Small intestine (tissue), 7 donors: ENCODE results near the gene UROC1. TPM values are rescaled to one million over a fixed set of nuclear protein-coding genes. Genes with fewer than 3 reads are reported as not detected.
A peak's percentile ranks its signal among the peaks of the same experiment; 100 is the strongest.

Source experiments
- DNase-seq, 2 donors: peaks; one replicate each; pipeline versions ENCODE4 v3.0.0 to v3.0.0-alpha.2; 2013
- FAIRE-seq: peaks from 2 replicates; lab custom pipeline; 2012; peaks lifted over from hg19 to GRCh38; lab: Jason Lieb, UNC
- H3K27ac ChIP-seq, 3 donors: one replicate each; pipeline ENCODE4 v1.5.1; 2013; ENCODE audit warnings: low read length in 2 of 3, mild to moderate bottlenecking in 2 of 3, control low read depth in 1 of 3, inconsistent platforms in 1 of 3, low read depth in 1 of 3, moderate library complexity in 1 of 3
- H3K27me3 ChIP-seq, 3 donors: one replicate each; pipeline ENCODE4 v1.6.1; 2013; ENCODE audit warnings: low read length in 3 of 3, inconsistent platforms in 1 of 3; ENCODE audit not compliant: control insufficient read depth in 3 of 3, insufficient read depth in 3 of 3
- H3K36me3 ChIP-seq, 3 donors: one replicate each; pipeline ENCODE4 v1.6.1; 2013; ENCODE audit warnings: low read length in 3 of 3, inconsistent platforms in 1 of 3, low read depth in 1 of 3, mild to moderate bottlenecking in 1 of 3, moderate library complexity in 1 of 3; ENCODE audit not compliant: control insufficient read depth in 3 of 3, insufficient read depth in 2 of 3
- H3K4me1 ChIP-seq, 3 donors: one replicate each; pipeline ENCODE4 v1.6.1; 2013; ENCODE audit warnings: low read length in 2 of 3, inconsistent platforms in 1 of 3, low read depth in 1 of 3, mild to moderate bottlenecking in 1 of 3, moderate library complexity in 1 of 3; ENCODE audit not compliant: control insufficient read depth in 3 of 3, insufficient read depth in 2 of 3
- H3K4me3 ChIP-seq, 3 donors: one replicate each; pipeline ENCODE4 v1.5.1; 2013; ENCODE audit warnings: low read length in 3 of 3, control low read depth in 1 of 3, inconsistent platforms in 1 of 3, low read depth in 1 of 3, mild to moderate bottlenecking in 1 of 3, moderate library complexity in 1 of 3
- H3K9me3 ChIP-seq, 2 donors: one replicate each; pipeline ENCODE4 v1.6.1; 2013; ENCODE audit warnings: low read depth in 1 of 2, low read length in 1 of 2; ENCODE audit not compliant: control insufficient read depth in 2 of 2, insufficient read depth in 1 of 2
- WGBS, 3 donors: extraction: QIAGEN DNeasy Blood & Tissue Kit; methylation state at CpG; one replicate each; pipeline ENCODE4 v1.1.7; 2013; 5-methylcytosine and 5-hydroxymethylcytosine counted together
- polyA plus RNA-seq, 4 donors: library from polyadenylated mRNA; stranded (reverse) in 3 of 4; unstranded in 1 of 4; fragments of 200-250 nt in 3 of 4; fragments of 120-200 nt in 1 of 4; gene quantifications; one replicate each; pipeline versions ENCODE4 v1.2.1 to v1.2.3, GENCODE V29; 2013
- donor health status: healthy with polysubstance abuse.
- donor health status: control.
- donor health status: control.
- donor health status: Bipolar disorder and iron deficiency.
- donor health status: healthy.

UROC1 gene
- polyA plus RNA-seq, 4 donors = 0.07 to 0.27 TPM; not detected in 2

- FAIRE-seq = no peak
- WGBS, 3 donors = 68 to 86% (median 82%) methylated on average over 6 to 7 of the region's 7 CpGs
Measured at GRCh38 chr3:126500016-126500415, 17.6 kb downstream of the UROC1 start.

GRCh38 chr3:126499401-126499800 is 18.2 kb downstream of the UROC1 start:
- WGBS, 3 donors = 92 to 93% (median 93%) methylated on average over 9 of the region's 9 CpGs
- Histone ChIP-seq H3K36me3 (no peaks in the 10 kb centered on the region), H3K4me3 (no peak overlapping the region), H3K27ac (no peak overlapping the region), H3K4me1 (no peaks in the 10 kb centered on the region), H3K9me3 (no peaks in the 10 kb centered on the region), H3K27me3 (no peaks in the 10 kb centered on the region)
- FAIRE-seq (no peak), DNase-seq (no peak)

More at GRCh38 chr3:126500016-126500415, 17.6 kb downstream of the UROC1 start:
- H3K4me1 ChIP-seq = no peaks in the 10 kb centered on the region
- no peak overlapping the region for H3K4me3 ChIP-seq
- H3K27ac ChIP-seq = no peak overlapping the region
- no peak for DNase-seq
- no peaks in the 10 kb centered on the region for H3K27me3 ChIP-seq
- no peaks in the 10 kb centered on the region for H3K9me3 ChIP-seq
- no peaks in the 10 kb centered on the region for H3K36me3 ChIP-seq

- no peaks in the 10 kb centered on the region for H3K9me3 ChIP-seq
- no peaks in the 10 kb centered on the region for H3K4me1 ChIP-seq
- H3K4me3 ChIP-seq = no peak overlapping the region
- DNase-seq (no peak), FAIRE-seq (no peak)
- no peaks in the 10 kb centered on the region for H3K36me3 ChIP-seq
- H3K27ac ChIP-seq = no peak overlapping the region
- 61 to 75% (median 65%) methylated on average over 10 of the region's 10 CpGs for WGBS, 3 donors
- no peaks in the 10 kb centered on the region for H3K27me3 ChIP-seq
Measured at GRCh38 chr3:126498929-126499328, 18.6 kb downstream of the UROC1 start.

GRCh38 chr3:126498461-126498860 is 19.1 kb downstream of the UROC1 start:
- Histone ChIP-seq H3K27me3 (no peaks in the 10 kb centered on the region), H3K27ac (no peak overlapping the region), H3K4me1 (no peaks in the 10 kb centered on the region), H3K36me3 (no peaks in the 10 kb centered on the region), H3K9me3 (no peaks in the 10 kb centered on the region), H3K4me3 (no peak overlapping the region)
- 69 to 78% (median 70%) methylated on average over 4 of the region's 4 CpGs for WGBS, 3 donors
- FAIRE-seq (no peak), DNase-seq (no peak)

- DNase-seq = no peak
- Histone ChIP-seq H3K27me3 (no peaks in the 10 kb centered on the region), H3K4me3 (no peak overlapping the region), H3K36me3 (no peaks in the 10 kb centered on the region), H3K4me1 (no peaks in the 10 kb centered on the region), H3K9me3 (no peaks in the 10 kb centered on the region), H3K27ac (no peak overlapping the region)
- no peak for FAIRE-seq
- 93 to 99% (median 93%) methylated on average over 6 of the region's 6 CpGs for WGBS, 3 donors
Measured at GRCh38 chr3:126497956-126498355, 19.6 kb downstream of the UROC1 start.

GRCh38 chr3:126496894-126497850 is 20.4 kb downstream of the UROC1 start:
- WGBS, 3 donors = 65 to 69% (median 67%) methylated on average over 21 of the region's 21 CpGs
- Histone ChIP-seq H3K27ac (no peak overlapping the region), H3K4me3 (no peak overlapping the region), H3K9me3 (no peaks in the 10 kb centered on the region), H3K36me3 (no peaks in the 10 kb centered on the region), H3K4me1 (no peaks in the 10 kb centered on the region), H3K27me3 (no peaks in the 10 kb centered on the region)
- FAIRE-seq = no peak
- peak in 1 of 2 donors; percentile 24 for DNase-seq

- H3K27me3 ChIP-seq = no peaks in the 10 kb centered on the region
- no peak overlapping the region for H3K27ac ChIP-seq
- H3K36me3 ChIP-seq = no peaks in the 10 kb centered on the region
- no peaks in the 10 kb centered on the region for H3K4me1 ChIP-seq
- WGBS, 3 donors = 89 to 92% (median 89%) methylated on average over 8 of the region's 8 CpGs
- H3K4me3 ChIP-seq = no peak overlapping the region
- no peaks in the 10 kb centered on the region for H3K9me3 ChIP-seq
- DNase-seq = no peak
- FAIRE-seq = no peak
Measured at GRCh38 chr3:126495786-126496185, 21.8 kb downstream of the UROC1 start.

GRCh38 chr3:126494970-126495230 is 22.7 kb downstream of the UROC1 start:
- Histone ChIP-seq H3K9me3 (no peaks in the 10 kb centered on the region), H3K36me3 (no peaks in the 10 kb centered on the region), H3K27ac (no peak overlapping the region), H3K4me3 (no peak overlapping the region), H3K27me3 (no peaks in the 10 kb centered on the region), H3K4me1 (no peaks in the 10 kb centered on the region)
- WGBS, 3 donors = 86 to 87% (median 86%) methylated on average over 6 of the region's 6 CpGs
- FAIRE-seq (no peak), DNase-seq (no peak)
